Kidney glomerular epithelial cell (primary cell): ENCODE results near the gene SRGAP1.
A peak's percentile ranks its signal among the peaks of the same experiment; 100 is the strongest.
"Not testable (repeated sequence)": the region's sequence is repeated elsewhere in the genome, so short reads cannot be mapped to it uniquely, and the experiment has no call there.

Experiments
- DNase-seq: peaks from one replicate; lab custom pipeline; 2025; lab: John Stamatoyannopoulos, UW

Gene SRGAP1

DNA sequence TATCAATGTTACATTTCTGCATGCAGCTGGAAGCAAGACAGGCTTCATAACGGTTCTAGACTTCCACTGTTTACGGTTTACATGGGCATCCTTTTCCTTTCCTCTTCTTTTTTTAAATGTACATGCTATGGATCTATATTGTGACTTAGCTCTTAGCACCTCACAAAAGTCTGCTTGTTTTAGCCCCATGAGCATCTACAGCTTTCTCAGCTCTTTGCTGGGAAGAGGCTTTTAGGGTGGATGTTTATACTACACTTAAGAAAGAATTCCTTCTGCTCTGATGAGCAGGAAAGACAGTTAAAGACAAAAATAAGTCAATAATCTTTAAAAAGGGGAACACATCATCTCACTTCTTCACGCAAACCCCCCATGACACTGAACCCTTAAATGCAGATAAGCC is 326.2 kb downstream of the SRGAP1 start:
- no peak for DNase-seq

DNA sequence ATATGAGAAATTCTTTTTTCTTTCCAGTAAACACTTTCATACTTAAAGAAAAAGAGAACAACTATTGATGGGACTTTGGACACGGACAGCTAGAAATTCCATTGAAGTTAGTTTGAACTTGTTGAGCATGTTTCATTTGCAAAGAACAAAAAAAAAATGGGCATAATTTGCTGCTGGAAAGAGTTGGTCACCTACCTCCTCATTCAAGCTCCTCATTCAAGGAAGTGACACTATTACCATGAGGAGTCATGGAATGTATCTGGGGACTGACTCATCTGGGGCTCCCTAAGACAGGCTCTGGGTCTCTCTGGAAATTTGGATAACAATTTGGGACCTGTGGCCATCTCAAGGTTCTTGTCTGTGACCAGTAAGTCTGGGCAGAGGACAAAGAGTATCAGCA is 327.2 kb downstream of the SRGAP1 start:
- DNase-seq: peak; percentile 26

DNA sequence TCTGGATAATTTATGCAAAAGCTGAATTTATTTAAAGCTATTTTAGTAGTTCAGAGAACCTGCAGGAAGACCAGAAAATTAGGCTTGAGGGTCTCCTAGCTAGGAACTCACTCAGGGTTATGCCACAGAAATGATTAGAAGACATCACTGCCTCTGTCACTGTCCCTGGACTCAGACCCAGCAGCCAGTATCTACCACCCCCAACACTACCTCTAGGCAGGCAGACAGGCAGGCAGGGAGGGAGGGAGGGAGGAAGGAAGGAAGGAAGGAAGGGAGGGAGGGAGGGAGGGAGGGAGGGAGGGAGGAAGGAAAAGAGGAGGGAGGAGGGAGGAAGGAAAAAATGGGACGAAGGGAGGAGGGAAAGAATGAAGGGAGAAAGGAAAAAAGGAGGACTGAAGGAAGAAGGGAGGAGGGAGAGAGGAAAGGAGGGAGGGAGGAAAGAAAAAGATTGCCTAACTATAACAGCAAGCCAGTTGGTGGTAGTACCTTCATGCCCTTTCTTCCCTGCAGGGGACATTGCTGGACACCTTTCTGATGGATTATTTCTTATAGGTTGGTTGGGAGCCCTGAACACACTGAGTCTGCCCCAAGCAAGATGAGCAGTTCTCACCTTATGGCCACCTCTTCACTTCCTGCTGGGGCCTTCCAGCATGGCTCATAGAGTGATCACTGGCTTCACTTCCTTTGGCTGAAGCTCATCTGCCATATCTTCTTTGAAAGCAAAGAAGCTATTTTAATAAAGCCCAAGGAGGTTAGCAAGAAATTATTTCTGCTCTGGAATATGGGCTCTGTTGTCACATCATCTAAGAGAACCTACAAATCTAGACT is 327.9 kb downstream of the SRGAP1 start:
- no peak for DNase-seq

DNA sequence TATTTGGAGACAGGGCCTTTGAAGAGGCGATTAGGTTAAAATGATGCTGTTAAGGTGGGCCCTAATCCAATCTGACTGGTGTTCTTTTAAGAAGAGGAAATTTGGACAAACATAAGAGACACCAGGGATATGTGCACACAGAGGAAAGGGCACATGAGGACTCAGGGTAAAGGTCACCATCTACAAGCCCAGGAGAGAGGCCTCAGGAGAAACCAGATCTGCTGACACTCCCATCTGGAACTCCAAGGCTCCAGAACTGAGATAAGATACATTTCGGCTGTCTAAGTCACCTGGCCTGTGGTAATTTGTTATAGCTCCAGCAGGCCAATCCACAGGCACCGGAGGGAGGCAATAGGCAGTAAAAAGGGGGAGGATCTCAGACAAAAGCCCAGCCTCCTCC is 329.0 kb downstream of the SRGAP1 start:
- DNase-seq: no peak

DNA sequence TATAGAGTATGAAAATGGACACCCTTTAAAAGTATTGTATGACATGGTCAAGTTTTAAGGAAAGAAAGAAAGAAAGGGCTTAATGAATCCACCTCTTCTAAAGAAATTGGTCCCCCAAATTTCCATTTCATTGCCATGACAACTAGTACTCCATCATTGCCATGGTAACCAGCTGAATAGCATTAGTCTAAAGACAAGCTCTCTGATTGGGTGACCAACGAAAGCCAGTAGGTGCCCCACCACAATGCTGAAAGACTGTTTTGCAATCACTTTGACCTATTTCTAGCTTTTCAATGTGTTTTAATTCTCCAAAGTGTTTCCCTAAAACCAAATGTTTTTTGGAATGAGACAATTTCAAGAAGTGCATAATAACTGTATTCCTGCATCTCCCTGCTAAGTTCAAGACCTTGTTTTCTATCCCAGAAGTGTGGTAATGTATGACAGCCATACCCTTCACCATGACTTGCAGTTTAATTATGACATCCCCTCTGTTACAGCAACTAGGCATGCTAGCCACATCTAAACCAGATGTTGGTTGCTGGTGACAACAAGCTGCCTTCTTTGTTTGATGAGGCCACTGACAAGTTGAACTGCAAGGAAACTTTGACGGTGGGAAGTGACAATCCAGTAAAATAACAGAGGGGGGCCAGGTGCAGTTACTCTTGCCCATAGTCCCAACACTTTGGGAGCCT is 330.9 kb downstream of the SRGAP1 start:
- DNase-seq: no peak

DNA sequence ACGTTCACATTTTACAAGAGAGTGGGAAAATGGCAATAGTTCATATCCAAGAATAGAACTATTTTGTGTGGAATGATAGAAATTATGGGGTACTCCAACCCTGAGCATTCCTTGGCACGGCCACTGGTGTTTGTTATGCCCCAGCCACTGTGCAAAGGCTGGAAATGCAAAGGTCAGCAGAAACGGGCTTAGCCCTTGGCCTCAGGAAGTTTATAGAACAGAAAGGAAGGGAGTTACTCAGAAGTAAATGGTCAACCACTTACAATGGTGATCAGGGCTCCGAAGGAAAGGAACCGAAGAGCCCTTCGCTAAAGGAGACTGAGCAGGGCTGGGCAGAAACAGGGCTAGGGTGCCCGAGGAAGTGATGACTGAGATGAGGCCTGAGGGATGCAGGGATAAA is 332.5 kb downstream of the SRGAP1 start:
- no peak for DNase-seq

DNA sequence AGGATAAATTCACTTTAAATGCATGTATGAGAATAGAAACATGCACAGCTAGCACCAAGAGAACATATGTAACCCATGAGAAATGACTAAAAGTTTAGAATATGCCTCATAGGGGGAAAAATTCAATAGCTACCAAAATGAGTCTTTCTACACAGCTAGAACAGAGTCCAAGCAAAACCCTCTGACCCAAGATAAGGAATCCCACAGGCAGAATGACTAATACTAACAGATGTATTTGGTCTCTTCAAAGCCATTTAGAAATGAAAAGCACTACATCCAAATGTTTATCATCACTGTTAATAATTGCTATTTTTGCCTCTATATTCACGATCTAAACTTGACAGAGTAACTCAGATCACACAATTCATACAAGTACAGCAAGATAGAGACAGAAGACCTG is 333.6 kb downstream of the SRGAP1 start:
- peak; percentile 60 for DNase-seq

DNA sequence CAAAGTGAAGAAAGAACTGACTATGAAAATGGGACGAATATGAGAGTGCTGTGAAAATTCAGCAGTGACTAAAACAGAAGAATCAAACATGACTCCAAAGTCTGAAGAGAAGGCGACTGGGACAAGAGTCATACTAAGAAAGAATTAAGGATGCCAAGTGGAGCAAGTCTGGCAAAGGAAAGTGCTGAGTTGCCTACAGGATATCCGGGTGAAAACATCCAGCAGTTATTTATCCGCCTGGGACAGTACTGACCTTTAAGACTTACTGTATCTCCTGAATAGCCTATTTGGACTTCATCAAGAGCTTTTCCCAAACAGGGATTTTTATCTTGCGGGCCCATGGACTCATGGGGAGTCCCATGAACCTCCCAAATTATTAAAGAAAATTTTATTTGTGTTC is 336.5 kb downstream of the SRGAP1 start:
- DNase-seq: peak; percentile 59

DNA sequence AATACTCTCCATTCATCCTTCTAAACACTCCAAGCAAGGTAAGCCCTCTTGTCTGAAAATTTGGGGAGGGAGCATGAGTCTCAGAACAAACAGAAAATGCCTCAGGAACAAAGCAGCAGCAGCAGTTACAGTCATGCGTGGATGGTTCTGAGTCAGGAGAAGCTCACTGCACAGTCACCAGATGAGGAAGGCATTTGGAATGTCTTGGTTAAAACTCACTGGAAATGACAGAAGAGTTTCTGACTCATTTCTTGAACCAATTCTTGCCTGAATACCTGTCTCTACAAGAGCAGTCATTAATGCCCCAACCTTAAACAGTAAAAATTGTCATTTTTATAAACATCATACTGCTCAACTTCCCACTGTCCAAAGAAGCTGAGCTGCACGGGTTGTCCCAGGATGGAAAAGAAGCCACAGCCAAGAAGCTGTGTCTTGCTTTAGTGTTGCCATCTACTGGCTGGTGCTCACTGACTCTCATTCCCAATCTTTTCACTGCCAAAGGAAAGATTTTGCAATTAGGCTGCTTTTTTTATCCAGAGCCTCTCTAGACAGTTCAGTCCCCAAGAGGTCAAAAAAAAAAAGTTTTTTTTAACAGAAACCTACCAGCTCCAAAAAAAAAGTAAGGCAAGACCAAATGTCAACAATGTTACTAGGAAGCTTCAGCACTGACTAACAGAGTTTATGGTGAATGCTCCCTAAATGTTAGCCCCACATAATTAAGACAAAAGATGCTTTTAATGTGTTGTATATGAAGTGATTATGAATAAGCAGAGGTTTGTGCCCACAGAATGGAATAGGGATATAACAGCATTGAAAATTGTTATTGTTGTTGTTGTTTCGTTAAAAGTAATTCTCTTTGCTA is 337.2 kb downstream of the SRGAP1 start:
- DNase-seq: peak; percentile 94

DNA sequence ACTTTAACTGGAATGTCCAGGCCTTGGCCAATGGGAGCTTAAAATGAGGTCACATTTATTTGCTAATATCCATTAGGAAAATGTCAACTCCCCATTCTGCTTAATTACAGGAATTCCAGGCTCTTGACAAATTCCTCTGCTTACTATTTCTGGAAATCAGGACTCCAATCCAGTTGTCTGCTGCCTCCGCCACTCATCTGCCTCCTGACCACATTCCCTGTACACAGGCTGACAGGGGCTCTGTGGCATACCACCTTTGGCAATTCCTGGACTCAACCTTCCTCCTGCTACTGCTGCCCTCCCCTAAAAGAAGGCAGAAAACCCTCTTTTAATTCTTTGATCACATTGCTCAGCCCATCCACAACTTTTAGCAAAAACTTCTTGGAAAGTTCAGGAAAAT is 339.7 kb downstream of the SRGAP1 start:
- no peak for DNase-seq

DNA sequence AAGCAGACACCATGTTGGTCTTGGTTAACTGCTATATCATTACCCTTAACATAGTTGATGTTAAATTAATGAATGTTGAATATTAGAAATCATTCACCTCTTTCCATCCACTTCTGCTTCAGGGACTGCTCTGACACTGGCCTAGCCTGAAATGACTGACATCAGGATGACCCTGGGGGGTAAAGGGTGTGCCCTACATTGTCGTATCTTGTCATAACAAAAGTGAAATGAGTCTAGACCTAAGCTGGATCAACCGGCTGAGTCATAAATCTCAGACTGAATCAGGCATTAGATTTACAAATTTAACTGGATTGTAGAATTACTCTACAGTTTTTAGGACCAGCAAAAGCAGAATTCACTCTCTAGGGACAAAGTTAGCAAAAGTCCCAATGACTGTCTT is 342.3 kb downstream of the SRGAP1 start:
- peak; percentile 7 for DNase-seq

DNA sequence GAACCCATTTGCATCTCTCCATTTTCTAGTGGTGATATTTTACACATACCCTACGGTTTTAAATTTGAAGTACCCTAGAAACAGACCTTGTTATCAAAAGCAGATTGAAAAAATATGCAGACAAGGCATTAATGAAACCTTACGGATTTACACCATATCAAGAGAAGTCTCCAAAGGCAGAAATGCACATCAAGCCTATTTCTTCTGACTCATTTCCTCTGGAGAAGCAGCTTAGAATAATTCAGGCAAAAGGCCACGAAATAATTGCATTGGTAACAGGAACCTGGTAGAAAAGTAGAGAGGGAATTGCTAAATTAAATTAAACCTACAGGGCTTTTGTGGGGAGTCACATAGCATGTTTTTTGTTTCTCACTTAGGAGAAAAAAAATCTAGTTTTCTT is 342.9 kb downstream of the SRGAP1 start:
- peak; percentile 16 for DNase-seq

DNA sequence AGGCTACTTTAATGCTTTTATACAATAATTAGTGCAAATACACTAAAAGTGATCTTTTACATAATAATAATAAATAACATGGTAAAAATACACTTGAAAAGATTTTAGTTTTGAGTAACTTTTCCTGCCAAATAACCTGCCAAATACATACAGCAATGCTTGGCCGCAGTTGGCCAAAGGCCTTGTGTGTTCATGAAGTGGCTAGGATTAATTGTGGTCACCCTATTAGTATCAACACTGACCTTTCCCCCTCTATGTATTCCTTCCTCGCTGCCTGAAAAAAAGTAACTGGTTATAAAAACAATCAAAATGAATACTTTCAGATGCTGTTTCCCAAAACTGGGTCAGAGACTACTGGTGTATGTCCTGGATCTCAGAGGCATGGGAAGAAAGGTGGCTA is 343.3 kb downstream of the SRGAP1 start:
- no peak for DNase-seq

DNA sequence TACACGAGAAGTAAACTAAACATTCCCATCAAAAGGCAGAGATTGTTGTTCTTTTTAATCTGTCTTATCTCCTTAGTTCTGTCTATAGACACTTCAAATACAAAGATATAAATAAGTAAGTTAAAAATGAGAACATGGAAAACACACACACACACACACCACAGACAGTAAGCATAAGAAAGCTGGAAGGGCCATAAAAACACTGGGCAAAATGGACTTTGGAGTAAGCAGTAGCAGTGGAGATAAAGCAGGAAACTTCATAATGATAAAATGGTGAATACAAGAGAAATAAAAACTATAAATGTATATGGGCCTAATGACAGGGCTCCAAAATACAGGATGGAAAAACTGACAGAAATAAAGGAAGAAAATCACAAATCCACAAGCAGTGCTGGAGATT is 345.0 kb downstream of the SRGAP1 start:
- no peak for DNase-seq

DNA sequence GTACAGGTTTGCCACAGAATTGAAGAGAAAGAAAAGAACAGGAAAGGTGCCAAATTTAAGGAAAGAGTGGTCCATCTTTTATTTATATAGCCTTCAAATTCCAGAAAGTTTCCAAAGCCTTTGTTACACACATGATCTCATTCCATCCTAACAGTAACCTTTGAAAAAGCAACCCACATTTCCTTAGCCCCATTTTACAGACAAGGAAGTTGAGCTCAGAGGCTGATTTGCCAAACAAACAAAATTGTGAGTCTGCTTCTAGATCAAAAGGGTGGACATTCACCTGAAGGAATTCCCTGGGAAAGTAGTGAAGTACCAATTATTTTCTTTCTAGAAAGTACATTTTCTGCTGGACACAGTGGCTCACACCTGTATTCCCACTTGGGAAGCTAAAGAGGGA is 345.6 kb downstream of the SRGAP1 start:
- no peak for DNase-seq

DNA sequence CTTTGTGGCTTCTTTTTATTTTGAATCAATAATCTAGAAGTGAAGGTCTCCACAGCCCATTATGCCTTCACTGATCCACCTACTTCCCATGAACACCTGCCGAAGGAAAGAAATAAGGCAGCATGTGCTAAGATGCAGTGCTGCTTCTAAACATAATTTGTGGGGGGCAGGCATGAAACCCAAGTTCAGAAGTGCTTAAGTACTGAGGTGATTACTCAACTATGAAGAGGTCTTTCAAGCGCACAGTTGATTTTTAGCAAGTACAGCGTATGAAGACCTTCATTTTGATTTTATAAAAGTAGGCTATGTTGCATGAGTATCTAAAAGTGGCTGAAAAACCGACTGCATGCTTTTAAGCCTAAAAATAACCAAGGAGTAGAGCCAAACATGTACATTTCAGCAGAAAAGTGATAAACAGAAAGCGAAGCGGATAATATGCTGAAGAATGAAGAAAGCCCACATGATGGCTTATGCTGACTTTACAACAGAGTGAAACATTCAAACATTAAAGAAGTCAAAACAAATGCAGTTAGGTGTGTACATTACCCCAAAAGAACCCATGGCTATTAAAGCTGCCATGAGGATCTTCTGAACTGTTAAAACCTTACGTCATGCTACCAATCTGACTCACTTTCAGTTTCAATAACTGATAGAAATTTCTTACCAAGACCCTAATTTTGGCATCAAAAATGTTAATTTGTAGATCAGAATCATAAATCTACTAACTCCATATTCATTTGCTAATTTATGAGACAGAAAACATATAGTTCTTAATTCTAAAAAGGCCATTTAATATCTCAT is 348.3 kb downstream of the SRGAP1 start:
- DNase-seq: no peak

DNA sequence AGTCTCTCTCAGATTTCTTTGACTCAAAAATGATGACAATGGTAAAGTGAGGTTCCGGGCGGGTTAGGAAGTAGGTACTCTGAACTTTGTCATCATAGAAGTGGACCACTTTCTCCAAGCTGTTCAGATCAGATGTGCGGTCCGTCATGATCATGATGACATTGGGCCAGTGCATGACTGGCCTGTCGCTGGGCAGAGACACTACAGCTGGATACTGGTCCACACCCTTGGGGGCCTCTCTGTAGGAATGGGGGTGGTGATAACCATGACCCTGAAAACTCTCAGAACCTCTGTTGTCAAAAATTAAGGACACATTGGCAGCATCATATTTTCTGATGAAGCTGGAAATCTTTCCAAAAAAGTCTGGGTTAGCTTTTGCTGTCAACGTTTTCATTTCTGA is 349.4 kb downstream of the SRGAP1 start:
- DNase-seq: no peak

DNA sequence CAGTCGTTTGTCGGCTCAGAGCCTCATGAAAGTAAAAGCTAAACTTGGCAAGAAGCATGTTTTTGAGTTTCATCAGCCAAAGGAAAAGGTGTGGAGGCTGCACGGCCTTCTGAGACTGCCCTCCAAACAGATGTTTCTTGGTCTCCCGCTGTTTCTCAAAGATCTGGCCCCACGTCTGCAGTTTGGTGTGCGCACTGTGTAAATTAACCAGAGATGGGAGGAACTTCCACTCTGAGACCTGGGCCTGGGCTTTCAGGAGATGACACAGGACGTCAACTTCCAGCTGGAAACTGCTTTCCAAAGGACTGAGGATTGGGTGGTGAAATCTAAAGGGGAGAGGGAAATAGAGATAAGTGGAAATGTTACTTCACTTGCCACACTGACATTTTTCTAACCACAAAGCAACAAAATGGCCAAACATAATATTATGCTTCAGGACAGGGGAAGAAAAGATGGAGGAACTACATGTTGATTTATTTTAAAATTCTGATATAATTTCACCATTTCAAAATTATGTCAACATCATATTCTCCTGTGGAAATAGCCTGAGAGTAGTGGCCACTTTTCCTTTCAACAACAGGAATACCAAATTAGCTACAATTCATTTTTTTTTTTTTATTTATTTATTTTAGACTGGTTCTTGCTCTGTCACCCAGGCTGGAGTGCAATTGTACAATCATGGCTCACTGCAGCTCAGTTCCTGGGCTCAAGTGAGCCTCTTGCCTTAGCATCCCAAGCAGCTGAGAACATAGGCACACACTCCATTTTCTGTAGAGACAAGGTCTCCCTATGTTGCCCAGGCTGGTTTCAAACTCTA is 350.0 kb downstream of the SRGAP1 start:
- DNase-seq: no peak

DNA sequence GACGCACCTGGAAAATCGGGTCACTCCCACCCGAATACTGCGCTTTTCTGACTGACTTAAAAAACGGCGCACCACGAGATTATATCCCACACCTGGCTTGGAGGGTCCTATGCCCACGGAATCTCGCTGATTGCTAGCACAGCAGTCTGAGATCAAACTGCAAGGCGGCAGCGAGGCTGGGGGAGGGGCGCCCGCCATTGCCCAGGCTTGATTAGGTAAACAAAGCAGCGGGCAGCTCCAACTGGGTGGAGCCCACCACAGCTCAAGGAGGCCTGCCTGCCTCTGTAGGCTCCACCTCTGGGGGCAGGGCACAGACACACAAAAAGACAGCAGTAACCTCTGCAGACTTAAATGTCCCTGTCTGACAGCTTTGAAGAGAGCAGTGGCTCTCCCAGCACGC is 351.3 kb downstream of the SRGAP1 start:
- not testable (repeated sequence) for DNase-seq

DNA sequence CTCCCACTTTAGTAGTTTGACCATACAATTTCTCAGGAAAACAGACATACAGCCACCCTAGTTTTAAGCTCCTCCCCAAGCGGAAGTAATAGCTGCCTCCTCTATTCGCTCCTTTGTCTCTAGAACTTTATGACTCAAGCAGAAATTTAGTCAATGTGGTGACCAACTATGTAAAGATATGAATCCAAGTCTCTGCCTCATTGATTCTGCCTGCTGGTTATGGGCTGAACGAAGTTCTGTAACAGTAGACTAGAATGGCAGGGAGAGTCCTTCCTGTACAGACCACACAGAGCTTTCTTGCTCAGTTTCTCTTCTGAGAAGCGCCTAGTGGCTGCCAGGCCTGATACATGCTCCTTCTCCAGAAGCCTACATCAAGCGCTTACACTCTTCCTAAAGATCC is 358.5 kb downstream of the SRGAP1 start:
- DNase-seq: no peak

DNA sequence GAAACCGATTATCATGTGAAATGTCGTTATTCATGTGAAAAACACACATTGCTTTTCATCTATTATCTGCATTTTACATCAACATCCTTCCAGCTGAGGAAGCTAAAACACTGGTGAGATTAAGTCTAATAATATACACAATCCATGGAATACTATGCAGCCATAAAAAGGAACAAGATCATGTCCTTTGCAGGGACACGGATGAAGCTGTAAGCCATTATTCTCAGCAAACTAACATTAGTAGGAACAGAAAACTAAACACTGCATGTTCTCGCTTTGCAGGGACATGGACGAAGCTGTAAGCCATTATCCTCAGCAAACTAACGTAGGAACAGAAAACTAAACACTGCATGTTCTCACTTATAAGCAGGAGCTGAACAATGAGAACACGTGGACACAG is 359.3 kb downstream of the SRGAP1 start:
- DNase-seq: no peak
